ENCODE data around the gene ZEB2.

Gene ZEB2

DNA sequence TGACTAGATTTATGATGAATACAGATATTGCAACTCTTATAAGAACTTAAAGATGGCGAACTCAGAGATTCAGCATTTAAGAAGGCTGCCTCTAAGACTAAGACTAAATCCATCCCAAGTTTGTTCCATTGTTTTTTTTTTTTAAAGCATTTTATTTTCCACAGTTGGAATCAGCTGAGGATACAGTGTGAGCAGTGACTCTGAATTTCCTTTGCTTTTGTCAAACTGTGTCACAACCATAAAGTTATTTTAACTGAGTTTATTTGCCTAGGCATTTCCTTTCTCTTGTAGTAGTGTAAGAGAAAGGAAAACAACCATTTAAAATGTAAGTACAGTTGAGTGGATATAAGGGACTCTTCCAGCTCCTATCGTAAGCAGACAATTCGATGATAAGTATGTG is 63.9 kb downstream of the ZEB2 start:
- no peak for DNase-seq (ENCODE audit: extremely low read depth, low read depth)
- TF ChIP-seq, protein P1, sequence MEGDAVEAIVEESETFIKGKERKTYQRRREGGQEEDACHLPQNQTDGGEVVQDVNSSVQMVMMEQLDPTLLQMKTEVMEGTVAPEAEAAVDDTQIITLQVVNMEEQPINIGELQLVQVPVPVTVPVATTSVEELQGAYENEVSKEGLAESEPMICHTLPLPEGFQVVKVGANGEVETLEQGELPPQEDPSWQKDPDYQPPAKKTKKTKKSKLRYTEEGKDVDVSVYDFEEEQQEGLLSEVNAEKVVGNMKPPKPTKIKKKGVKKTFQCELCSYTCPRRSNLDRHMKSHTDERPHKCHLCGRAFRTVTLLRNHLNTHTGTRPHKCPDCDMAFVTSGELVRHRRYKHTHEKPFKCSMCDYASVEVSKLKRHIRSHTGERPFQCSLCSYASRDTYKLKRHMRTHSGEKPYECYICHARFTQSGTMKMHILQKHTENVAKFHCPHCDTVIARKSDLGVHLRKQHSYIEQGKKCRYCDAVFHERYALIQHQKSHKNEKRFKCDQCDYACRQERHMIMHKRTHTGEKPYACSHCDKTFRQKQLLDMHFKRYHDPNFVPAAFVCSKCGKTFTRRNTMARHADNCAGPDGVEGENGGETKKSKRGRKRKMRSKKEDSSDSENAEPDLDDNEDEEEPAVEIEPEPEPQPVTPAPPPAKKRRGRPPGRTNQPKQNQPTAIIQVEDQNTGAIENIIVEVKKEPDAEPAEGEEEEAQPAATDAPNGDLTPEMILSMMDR (IDR thresholded peaks at IDR 0.05; ENCODE audit: low read depth, low read length): no peak

DNA sequence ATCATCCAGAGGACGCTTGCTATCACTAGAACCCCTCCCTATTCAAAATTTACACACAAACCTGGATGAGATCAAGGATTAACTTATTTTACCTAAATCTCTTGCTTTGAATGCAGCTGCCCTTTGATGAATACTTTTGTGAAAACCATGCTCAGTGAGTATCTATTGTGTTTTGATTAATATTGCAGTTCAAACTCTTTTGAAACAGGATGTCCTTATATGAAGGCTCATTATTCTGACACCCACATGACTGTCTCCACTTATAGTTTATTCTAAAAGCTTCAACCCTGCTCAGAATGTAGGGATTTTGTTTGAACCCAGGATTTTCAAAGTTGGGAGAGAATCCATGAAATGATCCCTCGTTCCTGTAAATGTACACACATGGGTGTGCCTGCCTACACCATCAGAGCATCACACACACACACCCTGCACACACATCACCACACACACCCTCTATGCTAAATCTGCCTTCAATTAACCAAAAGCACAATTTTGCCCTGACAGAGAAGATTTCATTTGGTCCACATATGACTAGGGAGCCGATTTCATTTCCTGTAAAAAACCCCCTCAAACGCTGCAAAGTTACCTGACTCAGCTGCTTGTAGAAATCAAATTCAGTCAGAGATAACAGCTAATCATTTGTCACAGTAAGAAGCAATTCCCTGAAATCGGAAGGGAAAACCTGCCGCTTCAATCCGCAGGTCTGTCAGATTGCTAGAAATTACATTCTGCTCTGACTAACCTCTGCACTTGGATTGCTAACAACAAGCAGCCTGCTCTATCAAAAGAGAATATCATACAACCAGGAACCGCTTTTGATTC is 65.2 kb downstream of the ZEB2 start:
- DNase-seq (ENCODE audit: extremely low read depth, low read depth): no peak
- TF ChIP-seq, protein P1 (IDR thresholded peaks at IDR 0.05; ENCODE audit: low read depth, low read length): no peak

DNA sequence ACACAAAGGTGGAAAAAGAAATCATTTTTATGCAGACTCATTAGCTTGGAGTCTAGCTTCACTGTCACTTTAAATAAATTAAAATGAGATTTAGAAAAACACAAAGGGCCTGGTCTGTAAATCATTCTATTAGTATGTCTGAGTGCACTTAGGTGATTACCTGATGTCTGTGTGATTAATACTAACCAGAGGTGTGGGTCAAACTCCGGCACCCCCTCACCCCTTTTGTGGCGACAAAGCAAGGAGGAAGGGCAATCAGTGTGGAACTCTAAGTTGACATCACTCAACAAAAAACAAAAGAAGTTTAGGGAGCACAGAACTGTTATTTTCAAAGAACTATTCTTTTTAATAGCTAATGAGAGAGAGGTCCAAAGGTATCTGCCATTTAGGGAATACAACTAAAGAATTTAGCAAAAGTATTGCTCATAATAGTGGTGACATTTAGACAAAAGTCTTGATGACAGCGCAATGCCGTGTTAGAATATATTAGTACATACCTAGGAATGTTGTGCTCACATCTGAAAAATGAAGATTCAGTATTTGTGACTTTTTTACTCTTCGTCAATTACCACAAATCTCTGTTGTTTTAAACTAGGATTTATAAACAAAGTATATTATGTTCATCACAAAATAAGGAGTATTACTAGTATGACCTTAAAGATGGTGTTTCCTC is 66.3 kb downstream of the ZEB2 start:
- TF ChIP-seq, protein P1 (IDR thresholded peaks at IDR 0.05; ENCODE audit: low read depth, low read length): no peak
- DNase-seq (ENCODE audit: extremely low read depth, low read depth): no peak

DNA sequence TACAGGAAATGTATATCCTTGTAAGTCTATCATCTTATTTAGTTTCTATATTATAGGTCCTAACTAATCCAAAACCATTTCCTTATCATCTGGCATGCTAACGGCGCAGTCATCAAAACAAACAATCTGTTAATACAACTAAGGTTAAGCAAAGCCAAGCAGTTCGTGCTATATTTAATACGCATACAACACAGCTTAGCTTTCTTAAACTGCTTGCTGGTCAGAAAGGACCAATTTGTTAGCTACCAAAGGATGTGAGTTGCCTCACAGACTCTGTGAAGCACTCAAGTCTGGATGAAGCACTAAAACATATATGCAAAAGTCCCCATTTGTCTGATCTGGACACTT is 67.0 kb downstream of the ZEB2 start:
- TF ChIP-seq, protein P1 (IDR thresholded peaks at IDR 0.05; ENCODE audit: low read depth, low read length): no peak
- DNase-seq (ENCODE audit: extremely low read depth, low read depth): no peak

DNA sequence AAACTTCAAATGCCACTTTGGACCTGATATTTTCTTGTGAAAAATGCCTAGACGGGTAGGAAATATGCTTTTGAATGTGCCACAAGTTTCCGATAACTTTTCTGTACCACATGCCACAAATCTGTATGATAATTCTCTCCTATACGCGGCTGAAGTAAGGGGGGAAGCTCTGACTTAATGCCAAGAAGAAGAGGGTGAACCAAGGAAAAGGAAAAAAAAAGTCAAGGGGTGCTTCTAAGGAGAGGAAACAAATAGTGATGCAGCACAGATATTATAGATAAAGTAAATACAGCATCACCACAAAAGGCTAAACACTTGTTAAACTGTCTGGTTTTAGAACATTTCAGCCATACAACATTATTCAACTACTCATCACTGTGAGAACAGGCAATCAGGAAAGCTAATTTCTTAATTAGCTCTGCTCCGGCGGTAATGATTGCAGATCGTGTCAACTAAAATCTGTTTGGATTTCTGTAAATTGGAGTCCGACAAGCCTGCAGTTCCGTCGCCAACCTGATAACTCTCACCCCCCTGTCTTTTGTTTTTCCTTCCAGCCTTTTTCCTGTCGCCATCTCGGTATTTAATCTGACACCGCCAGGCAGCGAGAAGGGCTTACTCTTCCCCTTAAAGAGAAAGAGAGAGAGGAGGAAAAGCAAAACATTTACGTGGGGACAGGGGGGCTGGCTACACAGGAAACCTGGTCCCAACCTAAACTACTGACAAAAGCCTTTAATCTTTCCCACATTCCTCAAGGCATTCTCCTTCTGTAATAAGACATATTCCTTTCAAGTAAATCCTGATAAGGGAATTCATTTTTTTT is 67.5 kb downstream of the ZEB2 start:
- no peak for DNase-seq (ENCODE audit: extremely low read depth, low read depth)
- TF ChIP-seq, protein P1 (IDR thresholded peaks at IDR 0.05; ENCODE audit: low read depth, low read length): peak; percentile 13

DNA sequence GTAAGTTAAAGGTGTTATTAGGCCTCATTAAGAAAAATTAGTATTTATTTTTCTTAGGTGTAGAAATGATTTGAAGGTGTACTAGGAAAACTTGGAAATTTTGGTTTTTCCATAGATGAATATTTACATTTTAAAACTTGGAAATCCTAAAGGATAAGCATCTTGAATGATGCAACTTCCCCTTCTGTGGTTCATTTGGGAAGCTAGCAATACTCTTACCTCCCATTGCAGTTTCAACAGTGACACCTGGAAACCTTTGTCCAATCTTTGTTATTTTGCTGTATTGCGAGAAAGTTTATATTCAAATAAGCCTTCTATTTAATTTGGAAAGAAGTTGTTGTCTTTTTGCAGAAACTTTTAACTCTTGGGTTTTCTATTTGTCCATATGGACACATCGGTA is 68.5 kb downstream of the ZEB2 start:
- no peak for DNase-seq (ENCODE audit: extremely low read depth, low read depth)
- TF ChIP-seq, protein P1 (IDR thresholded peaks at IDR 0.05; ENCODE audit: low read depth, low read length): no peak

DNA sequence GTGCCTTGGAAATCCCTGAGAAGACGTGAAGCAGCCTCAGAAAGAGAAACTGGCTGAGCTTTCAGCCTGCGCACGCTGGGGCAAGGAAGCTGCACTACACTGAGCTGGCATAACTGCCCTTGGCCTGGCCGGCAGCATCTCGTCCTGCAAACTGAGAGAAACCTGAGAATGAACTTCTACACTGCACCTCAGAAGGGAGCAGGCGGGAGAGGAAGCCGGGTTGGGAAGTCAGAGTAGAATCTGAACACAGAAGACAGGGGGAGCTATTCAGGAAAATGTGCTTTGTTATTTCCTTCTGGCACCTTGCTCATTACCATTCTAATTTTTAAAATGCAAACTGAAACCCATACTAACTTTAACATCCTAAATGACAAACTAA is 70.9 kb downstream of the ZEB2 start:
- TF ChIP-seq, protein P1 (IDR thresholded peaks at IDR 0.05; ENCODE audit: low read depth, low read length): peak; percentile 32
- no peak for DNase-seq (ENCODE audit: extremely low read depth, low read depth)

Measured in AG09319 (cell line).